IMR-90 (cell line): ENCODE results near the gene ZNF701. TPM values are rescaled to one million over a fixed set of nuclear protein-coding genes. Genes with fewer than 3 reads are reported as not detected.
"Not testable (repeated sequence)": the region's sequence is repeated elsewhere in the genome, so short reads cannot be mapped to it uniquely, and the experiment has no call there.

Experiments used
- ATAC-seq: fragments of 200-7000 bp; cut with Tn5 transposase; 2 replicates; pipeline ENCODE4 v1.9.1; 2020; ENCODE audit warnings: low read depth, mild to moderate bottlenecking, moderate library complexity
- BruUV-seq: library from RNA; stranded (reverse); fragments of 400-500 nt; replicated peaks from 2 replicates; lab custom pipeline; 2021; lab: Mats Ljungman, UMichigan
- CTCF ChIA-PET: fragments of 300-600 bp; formaldehyde crosslinking; extraction: SDS; loops from one replicate; lab custom pipeline; 2021; ENCODE audit warnings: antibody characterized with exemption; lab: Yijun Ruan, JAX
- POLR2A ChIA-PET: fragments of 300-600 bp; sonication (Branson Sonifier 250); formaldehyde crosslinking; loops from one replicate; lab custom pipeline; 2022; ENCODE audit warnings: antibody characterized with exemption; ENCODE audit not compliant: unreplicated experiment; lab: Charles Lee
- DNase-seq: peaks from one replicate; pipeline ENCODE4 v3.0.0; 2013
- H2AFZ ChIP-seq: replicated peaks from 2 replicates; pipeline ENCODE3; 2013; ENCODE audit warnings: low read length, mild to moderate bottlenecking; ENCODE audit not compliant: poor library complexity
- H2AK5ac ChIP-seq: 2 replicates; pipeline ENCODE4 v1.6.1; 2013; ENCODE audit warnings: low read depth, low read length, inconsistent platforms
- H2AK9ac ChIP-seq: replicated peaks from 2 replicates; pipeline ENCODE3; 2013; ENCODE audit warnings: mild to moderate bottlenecking, low read depth, low read length, moderate library complexity; ENCODE audit not compliant: poor library complexity
- H2BK120ac ChIP-seq: 2 replicates; pipeline ENCODE4 v1.6.1; 2013; ENCODE audit warnings: low read depth, low read length, inconsistent platforms
- H2BK15ac ChIP-seq: 3 replicates; pipeline ENCODE4 v1.6.1; 2013; ENCODE audit warnings: low read depth, low read length, inconsistent platforms
- H2BK20ac ChIP-seq: 2 replicates; pipeline ENCODE4 v1.6.1; 2013; ENCODE audit warnings: low read depth, mild to moderate bottlenecking, inconsistent platforms, low read length, moderate library complexity
- H2BK5ac ChIP-seq: 2 replicates; pipeline ENCODE4 v1.6.1; 2013; ENCODE audit warnings: mild to moderate bottlenecking, low read depth, low read length, inconsistent platforms; ENCODE audit not compliant: poor library complexity, severe bottlenecking
- H3K14ac ChIP-seq: replicated peaks from 2 replicates; pipeline ENCODE4 v1.6.1; 2013; ENCODE audit warnings: low read depth, low read length, inconsistent platforms
- H3K18ac ChIP-seq: 2 replicates; pipeline ENCODE4 v1.6.1; 2013; ENCODE audit warnings: low read depth, low read length, control low read depth
- H3K23ac ChIP-seq: 2 replicates; pipeline ENCODE4 v1.6.1; 2013; ENCODE audit warnings: low read depth, low read length, inconsistent platforms
- H3K27ac ChIP-seq: 2 replicates; pipeline ENCODE4 v1.5.1; 2013; ENCODE audit warnings: mild to moderate bottlenecking, control low read depth, low read length; ENCODE audit not compliant: insufficient read depth
- H3K27me3 ChIP-seq: 2 replicates; pipeline ENCODE4 v1.6.1; 2013; ENCODE audit warnings: low read length; ENCODE audit not compliant: control insufficient read depth, insufficient read depth
- H3K36me3 ChIP-seq: 2 replicates; pipeline ENCODE4 v1.6.1; 2013; ENCODE audit warnings: low read length, mixed read lengths; ENCODE audit not compliant: control insufficient read depth, insufficient read depth
- H3K4ac ChIP-seq: 2 replicates; pipeline ENCODE4 v1.6.1; 2013; ENCODE audit warnings: low read depth, low read length, inconsistent platforms
- H3K4me1 ChIP-seq: 2 replicates; pipeline ENCODE4 v1.6.1; 2013; ENCODE audit warnings: low read length, mixed read lengths; ENCODE audit not compliant: control insufficient read depth, insufficient read depth
- H3K4me2 ChIP-seq: 2 replicates; pipeline ENCODE4 v1.6.1; 2013; ENCODE audit warnings: low read depth, mild to moderate bottlenecking, control low read depth, low read length, moderate library complexity
- H3K4me3 ChIP-seq: 2 replicates; pipeline ENCODE4 v1.5.1; 2013; ENCODE audit warnings: low read depth, mild to moderate bottlenecking, control low read depth, low read length, moderate library complexity; ENCODE audit not compliant: insufficient read depth
- H3K56ac ChIP-seq: 2 replicates; pipeline ENCODE4 v1.6.1; 2013; ENCODE audit warnings: low read length, inconsistent platforms; ENCODE audit not compliant: insufficient read depth; ENCODE audit errors: extremely low read depth
- H3K79me1 ChIP-seq, 2 experiments: 2 replicates each; pipeline ENCODE4 v1.6.1; 2013; ENCODE audit warnings: low read length in 2 of 2, inconsistent platforms in 1 of 2, low read depth in 1 of 2
- H3K9ac ChIP-seq: 2 replicates; pipeline ENCODE4 v1.6.1; 2013; ENCODE audit warnings: low read depth, low read length, control low read depth
- H3K9me1 ChIP-seq: 2 replicates; pipeline ENCODE4 v1.6.1; 2013; ENCODE audit warnings: low read length, inconsistent platforms; ENCODE audit not compliant: insufficient read depth
- H3K9me3 ChIP-seq: 2 replicates; pipeline ENCODE4 v1.6.1; 2013; ENCODE audit warnings: low read length; ENCODE audit not compliant: control insufficient read depth, insufficient read depth
- H4K20me1 ChIP-seq: 2 replicates; pipeline ENCODE4 v1.6.1; 2013; ENCODE audit warnings: low read length, inconsistent platforms; ENCODE audit not compliant: insufficient read depth
- H4K5ac ChIP-seq: 2 replicates; pipeline ENCODE4 v1.6.1; 2013; ENCODE audit warnings: mild to moderate bottlenecking, low read depth, low read length, control low read depth
- H4K8ac ChIP-seq, 2 experiments: 2 replicates each; pipeline ENCODE4 v1.6.1; 2013; ENCODE audit warnings: low read depth in 2 of 2, low read length in 2 of 2, control low read depth in 1 of 2, inconsistent platforms in 1 of 2
- H4K91ac ChIP-seq: 2 replicates; pipeline ENCODE4 v1.6.1; 2013; ENCODE audit warnings: low read depth, low read length, inconsistent platforms; ENCODE audit not compliant: insufficient read depth
- WGBS, 2 experiments: methylation state at CpG; one replicate each; pipeline versions ENCODE4 v1.1.5 to v1.1.7; 2013; ENCODE audit warnings: missing lambda C conversion rate in 2 of 2; ENCODE audit not compliant: insufficient read length in 1 of 2; ENCODE audit errors: extremely low coverage in 2 of 2; 5-methylcytosine and 5-hydroxymethylcytosine counted together
- dilution Hi-C: fragments of 300-500 bp; cut with HindIII; formaldehyde crosslinking; loops from one replicate; pipeline ENCODE4 v1.14.3; 2018; ENCODE audit warnings: low sequenced_read_pairs; ENCODE audit not compliant: unreplicated experiment
- in situ Hi-C: fragments of 300-500 bp; cut with MboI; formaldehyde crosslinking; loops from 3 replicates; pipeline ENCODE4 v1.14.3; 2019; ENCODE audit warnings: low sequenced_read_pairs, inconsistent platforms, mixed read lengths
- intact Hi-C: fragments of 100-400 bp; cut with micrococcal nuclease; formaldehyde crosslinking; loops from 2 replicates; pipeline ENCODE4 v1.10.0; 2022
- polyA plus RNA-seq, 3 experiments: library from polyadenylated mRNA; depleted of rRNA; stranded (reverse); fragments of >200 nt; gene quantifications; 2 replicates each; pipeline ENCODE4 v1.2.3, GENCODE V29; 2012; ENCODE audit warnings: low replicate concordance in 1 of 3
- total RNA-seq: library from RNA; depleted of rRNA; stranded (reverse); fragments of >200 nt; gene quantifications from 2 replicates; pipeline ENCODE4 v1.2.3, GENCODE V29; 2012
- TF ChIP-seq, protein P1 (sequence below): conservative IDR thresholded peaks from 2 replicates; pipeline ENCODE4 v1.5.1; 2012; ENCODE audit warnings: mild to moderate bottlenecking, low read depth, low read length, improper control_type of control experiment

ZNF701 gene
- total and polyA plus RNA-seq, 2 of the 4 experiments (the other 2 are of a cell fraction) = 3.8 to 12.2 TPM

DNA sequence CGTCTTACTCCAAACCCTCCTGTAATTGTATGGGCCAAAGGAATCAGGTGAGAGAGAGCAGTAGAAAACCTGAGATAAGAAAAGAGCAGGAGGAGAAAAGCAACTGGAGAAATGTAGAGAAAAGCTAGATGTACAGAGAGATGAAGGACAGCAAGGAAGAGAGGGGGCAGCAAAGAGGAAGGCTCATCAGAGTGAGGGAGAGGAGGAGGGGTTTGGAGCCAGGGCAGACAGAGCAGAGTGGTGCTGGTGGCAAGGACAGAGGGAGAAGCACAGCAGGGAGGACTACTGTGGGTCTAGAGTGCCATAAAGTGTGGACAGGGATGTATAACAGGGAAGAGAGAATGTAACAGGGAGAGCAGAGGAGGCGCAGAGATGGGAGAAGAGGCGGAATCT is 31.9 kb downstream of the ZNF701 start:
- H3K9me1 ChIP-seq, H4K91ac ChIP-seq, H2BK120ac ChIP-seq, H3K27me3 ChIP-seq, CTCF ChIA-PET, H3K36me3 ChIP-seq, H3K9me3 ChIP-seq, H3K4me1 ChIP-seq, H4K20me1 ChIP-seq, BruUV-seq, H2BK5ac ChIP-seq, ATAC-seq, H3K18ac ChIP-seq, in situ Hi-C loops, POLR2A ChIA-PET, intact Hi-C loops, H2AK5ac ChIP-seq, H4K5ac ChIP-seq, H2BK15ac ChIP-seq, H3K27ac ChIP-seq, H3K56ac ChIP-seq, H3K14ac ChIP-seq, H2BK20ac ChIP-seq, H2AK9ac ChIP-seq, dilution Hi-C loops: not testable (repeated sequence)
- H3K4me3 ChIP-seq = peak overlapping the region; percentile 94
- TF ChIP-seq, protein P1, sequence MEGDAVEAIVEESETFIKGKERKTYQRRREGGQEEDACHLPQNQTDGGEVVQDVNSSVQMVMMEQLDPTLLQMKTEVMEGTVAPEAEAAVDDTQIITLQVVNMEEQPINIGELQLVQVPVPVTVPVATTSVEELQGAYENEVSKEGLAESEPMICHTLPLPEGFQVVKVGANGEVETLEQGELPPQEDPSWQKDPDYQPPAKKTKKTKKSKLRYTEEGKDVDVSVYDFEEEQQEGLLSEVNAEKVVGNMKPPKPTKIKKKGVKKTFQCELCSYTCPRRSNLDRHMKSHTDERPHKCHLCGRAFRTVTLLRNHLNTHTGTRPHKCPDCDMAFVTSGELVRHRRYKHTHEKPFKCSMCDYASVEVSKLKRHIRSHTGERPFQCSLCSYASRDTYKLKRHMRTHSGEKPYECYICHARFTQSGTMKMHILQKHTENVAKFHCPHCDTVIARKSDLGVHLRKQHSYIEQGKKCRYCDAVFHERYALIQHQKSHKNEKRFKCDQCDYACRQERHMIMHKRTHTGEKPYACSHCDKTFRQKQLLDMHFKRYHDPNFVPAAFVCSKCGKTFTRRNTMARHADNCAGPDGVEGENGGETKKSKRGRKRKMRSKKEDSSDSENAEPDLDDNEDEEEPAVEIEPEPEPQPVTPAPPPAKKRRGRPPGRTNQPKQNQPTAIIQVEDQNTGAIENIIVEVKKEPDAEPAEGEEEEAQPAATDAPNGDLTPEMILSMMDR = 0 out of 2 replicates have a peak, but pooled peaks have one; percentile 23
- no CpG with 5 or more reads among the region's 3 CpGs for WGBS, 2 experiments
- H3K4me2 ChIP-seq = peak overlapping the region; percentile 92
- H3K79me1 ChIP-seq = peaks cover 12 to 18% of the 10 kb centered on the region in 2 experiments
- H2AFZ ChIP-seq = peak overlapping the region; percentile 93
- peak overlapping the region; percentile 90 for H3K9ac ChIP-seq
- peak overlapping the region; percentile 31 for H3K23ac ChIP-seq
- peak overlapping the region in 1 of 2 experiments; percentile 5; a peak in 1 of 4 replicates for H4K8ac ChIP-seq
- peak; percentile 7 for DNase-seq
- H3K4ac ChIP-seq = peak overlapping the region; percentile 50; the same call in 1 of the 2 replicates
